GM21576 (cell line): Measurements from ENCODE around the gene SERINC5.
"Not testable (repeated sequence)": the region's sequence is repeated elsewhere in the genome, so short reads cannot be mapped to it uniquely, and the experiment has no call there.

Source experiments
- ATAC-seq: cut with Tn5 transposase; IDR thresholded peaks from one replicate; pipeline ENCODE4 v1.9.1; 2021; ENCODE audit warnings: mild to moderate bottlenecking, moderate library complexity; ENCODE audit not compliant: unreplicated experiment

Gene SERINC5

DNA sequence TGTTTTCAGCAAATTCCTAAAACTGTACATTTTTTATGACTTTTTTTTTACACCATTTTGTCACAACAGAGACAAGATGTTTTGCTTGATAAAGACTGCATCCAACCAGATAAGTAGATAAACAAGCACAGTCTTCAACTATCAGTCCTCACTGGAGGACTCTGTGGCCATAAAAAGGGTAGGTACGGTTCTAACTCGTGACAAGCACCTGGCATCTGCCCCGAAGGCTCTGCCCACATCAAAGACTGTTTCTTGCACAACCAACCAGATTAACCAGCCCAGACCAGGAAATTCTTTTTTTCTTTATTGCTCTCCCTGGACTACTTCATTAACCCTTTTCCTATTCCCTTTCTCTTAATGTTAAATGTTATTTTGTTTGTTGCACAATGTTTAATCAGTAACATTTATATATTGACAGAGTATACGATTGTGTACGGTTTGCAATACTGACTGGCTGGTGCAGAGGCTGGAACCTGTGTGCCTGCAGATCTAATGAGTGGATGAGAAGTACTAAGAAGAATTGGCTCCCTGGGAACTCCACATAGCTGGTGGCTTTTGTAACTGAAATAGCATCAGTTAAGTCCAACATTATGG, 74.1 kb downstream of the SERINC5 start:
- ATAC-seq, result no peak

DNA sequence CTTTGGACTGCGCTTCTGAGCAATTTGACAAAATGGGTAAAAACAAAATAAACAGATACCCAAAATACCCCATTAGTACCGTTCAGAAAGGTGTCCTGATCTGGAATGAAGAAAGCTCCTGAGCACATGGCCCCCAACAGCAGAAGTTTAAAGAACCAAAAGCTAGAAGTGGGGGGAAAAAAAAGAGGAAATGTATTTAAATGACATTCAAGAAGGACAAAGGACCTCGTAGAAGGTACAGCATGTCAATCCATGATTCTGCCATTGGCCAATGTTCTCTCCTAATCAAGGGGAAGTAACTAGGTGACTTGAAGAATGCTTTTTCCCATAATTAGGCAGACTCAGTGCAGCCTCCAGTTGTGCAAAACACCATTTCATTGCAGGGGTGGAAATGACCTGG, 78.6 kb downstream of the SERINC5 start:
- no peak for ATAC-seq

DNA sequence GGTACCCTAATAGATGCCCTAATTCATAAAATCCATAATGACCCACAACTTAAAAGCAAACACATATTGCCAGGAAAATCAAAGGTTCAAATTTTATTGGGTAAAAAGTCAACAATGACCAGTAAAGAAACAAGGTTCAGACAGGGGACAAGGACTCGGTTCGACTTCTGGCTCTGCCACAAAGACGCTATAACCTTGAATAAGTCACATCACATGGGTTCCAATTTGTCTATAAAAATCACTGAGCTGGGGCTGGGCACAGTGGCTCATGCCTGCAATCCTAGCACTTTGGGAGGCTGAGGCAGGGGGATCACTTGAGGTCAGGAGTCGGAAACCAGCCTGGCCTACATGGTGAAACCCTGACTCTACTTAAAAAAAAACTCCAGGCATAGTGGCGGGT, 80.5 kb downstream of the SERINC5 start:
- no peak for ATAC-seq

DNA sequence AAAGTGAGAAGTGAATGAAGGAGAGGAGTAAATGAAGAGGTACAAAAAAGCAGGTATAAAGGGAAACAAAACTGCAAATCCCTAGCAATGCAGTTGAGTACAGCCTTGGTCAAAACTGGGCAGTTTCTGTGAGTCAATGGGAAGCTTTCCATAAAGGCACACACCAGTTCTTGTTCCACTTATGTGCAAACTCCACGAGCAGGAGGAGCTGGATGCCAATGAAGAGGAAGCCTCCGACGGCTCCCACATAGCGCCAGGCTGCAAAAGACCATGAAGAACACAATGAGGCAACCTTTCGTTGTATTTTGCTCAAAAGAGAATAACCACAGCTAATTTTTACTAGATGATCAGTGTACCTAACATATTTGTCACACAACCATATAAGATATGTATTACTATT, 81.1 kb downstream of the SERINC5 start:
- no peak for ATAC-seq

DNA sequence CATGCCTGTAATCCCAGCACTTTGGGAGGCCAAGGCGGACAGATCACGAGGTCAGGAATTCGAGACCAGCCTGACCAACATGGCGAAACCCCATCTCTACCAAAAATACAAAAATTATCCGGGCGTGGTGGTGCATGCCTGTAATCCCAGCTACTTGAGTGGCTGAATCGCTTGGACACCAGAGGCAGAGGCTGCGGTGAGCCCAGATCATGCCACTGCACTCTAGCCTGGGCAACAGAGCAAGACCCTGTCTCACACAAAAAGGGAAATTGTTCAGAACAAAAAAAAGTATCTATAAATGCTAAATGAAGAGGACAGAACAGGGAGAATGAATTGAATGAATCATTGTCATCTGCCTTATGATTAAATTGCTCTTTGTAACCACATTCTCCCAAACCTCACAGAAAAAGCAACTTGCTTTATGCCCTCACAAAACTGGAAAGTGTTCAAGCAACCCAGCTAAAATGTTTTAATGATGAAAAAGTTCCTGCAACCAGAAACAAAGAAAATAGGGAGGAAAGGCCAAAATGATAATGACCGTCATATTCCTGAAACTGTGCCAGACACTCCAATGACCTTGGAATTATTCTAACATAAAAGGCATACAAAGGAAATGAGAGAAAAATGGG, 83.7 kb downstream of the SERINC5 start:
- ATAC-seq, result no peak

DNA sequence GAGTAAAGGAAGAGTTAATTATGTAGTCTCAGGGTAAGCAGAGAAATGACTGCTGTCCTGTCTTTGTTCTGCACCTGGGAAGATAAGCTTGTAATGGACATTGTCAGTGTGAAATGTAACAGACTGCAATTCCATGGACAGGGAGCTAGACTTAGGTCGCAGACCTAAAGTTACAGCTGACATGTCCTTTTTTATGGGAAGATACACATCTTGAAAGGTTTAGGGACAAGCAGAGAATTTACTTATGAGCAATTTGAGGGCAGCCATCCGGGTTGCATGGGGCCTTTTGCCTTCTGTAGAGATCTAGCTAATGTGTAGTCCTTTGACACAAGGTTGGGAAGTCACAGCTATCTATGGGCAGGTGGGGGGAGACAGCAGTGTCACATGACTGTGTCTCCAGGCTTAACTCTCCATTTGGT, 85.7 kb downstream of the SERINC5 start:
- ATAC-seq, result no peak

DNA sequence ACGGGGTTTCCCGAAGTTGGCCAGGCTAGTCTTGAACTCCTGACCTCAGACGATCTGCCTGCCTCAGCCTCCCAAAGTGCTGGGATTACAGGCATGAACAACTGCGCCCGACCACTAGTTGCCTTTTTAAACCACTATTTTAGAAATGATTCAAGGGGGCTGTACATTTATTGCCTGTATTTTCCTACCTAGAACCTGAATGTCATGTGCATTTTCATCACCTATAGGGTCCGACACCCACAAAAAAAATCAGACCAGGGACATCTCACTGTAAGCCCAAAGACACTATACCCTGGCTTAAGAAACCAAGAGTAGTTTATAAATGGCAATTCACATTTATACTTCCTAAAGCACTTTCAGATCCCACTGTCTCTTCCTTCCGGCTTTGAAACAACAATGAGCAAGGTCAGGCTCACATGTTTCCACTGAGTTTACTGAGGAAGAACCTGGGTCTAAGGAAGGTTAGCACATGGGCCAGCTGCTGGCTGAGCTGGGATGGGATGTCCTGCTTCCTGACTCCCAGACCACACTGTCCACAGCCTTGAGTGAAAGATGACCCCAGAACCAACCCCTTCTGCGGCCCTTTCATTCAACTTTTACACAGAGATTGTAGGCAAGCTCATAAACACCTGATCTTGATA, 87.3 kb downstream of the SERINC5 start:
- no peak for ATAC-seq

DNA sequence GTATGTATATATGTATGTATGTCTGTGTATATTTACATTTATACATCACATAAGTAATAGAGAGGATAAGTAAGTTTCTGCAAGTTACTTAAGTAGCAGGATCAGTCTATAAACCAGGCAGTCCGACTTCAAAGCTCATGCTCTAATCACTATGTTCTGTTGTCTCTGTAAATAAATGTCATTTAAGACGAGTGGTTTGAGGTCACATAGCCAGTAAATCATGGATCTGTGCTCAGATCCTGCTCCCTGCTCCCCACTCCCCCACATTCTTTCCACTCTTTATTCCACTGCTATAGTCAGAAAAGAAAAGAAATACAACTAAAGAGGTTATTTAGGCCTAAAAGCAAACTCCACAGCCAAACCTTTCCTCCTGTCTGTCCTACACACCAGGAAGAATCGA, 90.4 kb downstream of the SERINC5 start:
- no peak for ATAC-seq

DNA sequence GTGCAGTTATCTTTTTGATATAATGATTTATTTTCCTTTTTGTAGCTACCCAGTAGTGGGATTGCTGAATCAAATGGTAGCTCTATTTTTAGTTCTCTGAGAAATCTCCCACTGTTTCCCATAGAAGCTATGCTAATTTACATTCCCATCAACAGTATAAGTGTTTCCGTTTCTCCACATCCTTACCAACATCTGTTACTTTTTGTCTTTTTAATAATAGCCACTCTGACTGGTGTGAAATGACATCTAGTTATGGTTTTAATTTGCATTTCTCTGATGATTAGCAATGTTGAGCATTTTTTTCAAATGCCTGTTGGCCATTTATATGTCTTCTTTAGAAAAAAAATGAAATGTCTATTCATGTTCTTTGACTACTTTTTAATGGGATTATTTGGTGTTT, 94.7 kb downstream of the SERINC5 start:
- ATAC-seq, result no peak

DNA sequence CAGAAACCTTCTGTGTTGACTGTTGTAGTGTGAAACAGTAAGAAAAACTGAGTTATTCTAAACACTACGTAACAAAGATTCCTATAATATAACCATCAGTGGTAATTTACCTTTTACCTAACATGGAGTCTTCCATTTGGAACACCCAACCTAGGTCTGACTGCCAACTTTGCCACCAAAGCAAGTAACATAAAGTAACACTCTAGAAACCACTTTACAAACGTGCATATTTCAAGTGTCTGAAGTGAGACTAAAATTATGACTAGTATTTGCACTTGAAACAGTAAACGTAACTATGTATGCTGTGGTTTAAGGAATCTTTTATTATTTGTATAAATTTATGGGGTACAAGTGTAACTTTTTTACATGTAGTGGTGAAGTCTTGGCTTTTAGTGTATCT, 95.6 kb downstream of the SERINC5 start:
- ATAC-seq, result no peak

DNA sequence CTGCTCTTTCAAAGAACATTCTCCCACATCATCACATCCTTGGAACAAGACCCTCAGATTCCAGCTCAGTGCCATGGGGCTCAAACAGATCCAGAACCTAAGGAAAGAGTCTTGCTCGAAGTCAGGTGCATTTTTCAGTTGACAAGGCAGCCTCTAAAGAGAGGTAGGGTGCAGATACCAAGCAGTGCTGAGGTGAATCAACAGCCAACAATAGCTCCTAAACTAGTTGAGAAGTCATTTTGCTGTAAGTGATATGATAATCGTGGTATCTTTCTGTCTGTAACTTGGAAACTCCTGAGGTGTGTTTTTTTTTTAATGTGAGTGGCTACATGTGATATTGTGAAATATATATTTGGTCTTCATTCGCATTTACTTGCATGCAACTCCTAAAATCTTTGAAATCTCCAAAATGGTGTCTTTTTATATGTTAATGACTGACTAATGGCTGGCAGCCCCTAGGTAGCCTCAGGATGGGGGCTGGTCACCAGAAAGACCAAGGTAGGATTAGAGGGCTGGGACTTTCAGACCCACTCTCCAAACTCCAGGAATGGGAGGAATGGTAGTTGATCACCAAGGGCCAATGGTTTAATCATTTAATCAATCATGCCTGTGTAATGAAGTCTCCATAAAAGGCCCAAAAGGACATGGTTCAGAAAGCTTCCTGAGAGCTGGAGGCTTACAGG, 96.6 kb downstream of the SERINC5 start:
- ATAC-seq, result no peak

DNA sequence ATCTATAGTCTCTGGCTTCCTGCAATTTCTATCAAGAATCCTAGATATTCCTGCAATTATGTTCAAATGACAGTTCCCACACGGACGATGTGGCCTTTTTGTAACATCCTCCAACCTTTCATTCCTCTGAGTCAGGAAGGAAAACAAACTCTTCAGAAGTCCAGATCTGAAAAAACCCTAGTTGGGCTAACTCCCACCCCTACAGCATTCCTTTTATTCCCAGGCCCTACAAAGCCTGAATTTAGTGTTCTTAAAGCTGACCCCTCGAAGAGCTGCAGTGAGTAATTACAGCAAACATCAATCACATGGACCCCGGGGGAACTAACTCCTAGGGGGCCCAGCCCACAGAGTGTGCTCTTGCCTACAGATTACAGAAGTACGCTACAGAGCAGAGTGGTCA, 99.7 kb downstream of the SERINC5 start:
- no peak for ATAC-seq

DNA sequence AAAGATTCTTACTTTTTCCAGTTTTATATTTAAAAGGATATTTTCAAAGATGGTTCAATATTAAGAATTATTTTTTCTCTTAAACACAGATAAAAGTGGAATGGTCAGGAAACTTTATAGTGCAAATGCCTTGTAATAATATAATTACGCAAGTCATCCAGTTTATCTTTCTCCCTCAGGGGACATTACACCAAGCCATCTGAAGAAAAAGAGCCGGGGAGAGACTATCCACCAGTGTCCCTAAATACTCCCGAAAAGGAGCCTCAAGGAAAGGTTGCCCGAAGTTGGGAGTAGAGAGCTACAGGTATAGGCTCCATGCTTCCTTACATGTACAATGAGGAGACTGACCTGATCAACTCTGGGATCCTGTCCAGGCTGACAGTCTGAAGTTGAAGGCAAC, 101.1 kb downstream of the SERINC5 start:
- ATAC-seq, result no peak

DNA sequence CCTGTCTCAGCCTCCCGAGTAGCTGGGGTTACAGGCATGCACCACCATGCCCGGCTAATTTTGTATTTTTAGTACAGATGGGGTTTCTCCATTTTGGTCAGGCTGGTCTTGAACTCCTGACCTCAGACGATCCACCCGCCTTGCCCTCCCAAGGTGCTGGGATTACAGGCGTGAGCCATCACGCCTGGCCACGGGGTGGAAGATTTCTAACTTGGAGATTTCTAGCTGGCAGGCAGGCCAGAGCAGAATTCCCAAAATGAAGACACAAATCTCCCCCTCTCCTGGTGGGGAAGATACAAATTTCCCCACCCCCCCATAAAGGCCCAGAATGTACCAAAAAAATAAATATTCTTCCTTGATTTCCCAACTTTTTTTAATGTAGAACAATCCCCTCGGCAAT, 101.6 kb downstream of the SERINC5 start:
- not testable (repeated sequence) for ATAC-seq

DNA sequence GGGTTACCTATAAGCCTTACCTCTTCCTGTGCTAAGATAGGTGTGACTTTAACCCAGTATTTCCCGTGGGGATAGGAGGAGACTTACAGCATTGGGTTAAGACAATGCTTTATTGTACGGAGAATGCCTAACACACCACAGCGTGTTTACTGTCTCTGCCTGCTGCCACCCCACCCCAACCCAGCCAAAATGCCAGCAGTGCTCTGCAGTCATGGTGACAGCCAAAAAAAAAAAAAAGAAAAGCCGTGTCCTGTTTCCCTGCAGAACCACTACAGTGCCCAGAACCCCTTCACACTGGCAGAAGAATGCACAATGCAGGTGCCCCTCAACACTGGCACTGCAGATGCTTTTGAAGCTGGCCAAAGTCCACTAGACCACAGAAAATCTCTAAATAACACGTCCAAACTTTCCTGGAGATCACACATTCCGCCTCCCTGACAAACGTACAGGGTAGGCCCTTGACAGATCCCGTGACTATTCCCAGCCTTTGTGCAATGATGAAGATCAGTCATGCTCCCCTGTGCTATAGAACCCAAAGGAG, 102.2 kb downstream of the SERINC5 start:
- ATAC-seq, result no peak

DNA sequence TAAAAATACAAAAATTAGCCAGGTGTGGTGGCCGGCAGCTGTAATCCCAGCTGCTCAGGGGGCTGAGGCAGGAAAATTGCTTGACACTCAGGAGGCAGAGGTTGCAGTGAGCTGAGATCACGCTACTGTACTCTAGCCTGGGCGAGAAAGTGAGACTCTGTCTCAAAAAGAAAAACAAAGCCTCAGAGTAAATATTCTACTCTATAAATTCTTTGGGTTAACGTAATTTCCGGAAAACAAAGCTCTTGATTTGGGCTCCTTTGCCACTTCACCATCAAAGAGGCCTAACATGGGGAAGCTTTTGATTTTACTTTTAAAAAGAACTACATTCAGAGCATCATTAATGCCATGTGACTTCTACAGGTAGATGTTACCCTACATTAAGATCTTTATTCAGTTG, 103.1 kb downstream of the SERINC5 start:
- no peak for ATAC-seq

DNA sequence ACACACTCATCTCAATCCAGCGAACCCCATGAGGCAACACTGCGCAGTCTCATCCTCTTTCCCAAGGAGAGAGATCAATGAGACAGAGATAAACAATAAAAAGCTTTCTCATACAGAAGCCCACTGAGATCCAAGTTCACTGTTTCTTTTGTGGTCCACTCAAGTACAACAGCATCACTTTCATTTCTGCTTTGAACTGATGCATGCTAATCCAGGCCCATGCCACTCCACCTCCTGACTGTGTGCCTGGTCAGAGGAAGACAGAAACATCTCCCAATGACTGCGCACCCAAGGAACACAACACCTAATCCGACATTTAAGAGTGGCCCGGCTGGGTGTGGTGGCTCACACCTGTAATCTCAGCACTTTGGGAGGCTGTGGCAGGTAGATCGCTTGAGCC, 104.0 kb downstream of the SERINC5 start:
- no peak for ATAC-seq

DNA sequence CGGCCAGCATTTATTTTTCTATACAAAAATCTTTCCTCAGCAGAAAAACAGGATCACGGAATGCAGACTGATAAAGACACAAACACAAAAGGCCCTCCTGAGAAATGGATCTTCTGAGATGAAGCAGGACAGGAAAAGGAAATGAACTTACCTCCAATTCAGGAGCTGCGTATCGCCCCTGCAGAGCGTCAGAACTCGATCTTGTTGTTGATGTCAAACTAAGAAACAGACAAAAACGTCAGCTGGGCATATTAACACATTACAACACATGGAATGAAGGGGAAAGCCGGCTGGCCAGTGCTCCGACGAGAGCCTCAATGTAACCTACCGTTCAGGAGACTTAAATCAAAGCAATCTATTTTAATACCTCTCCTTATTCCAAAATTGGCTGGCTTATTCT, 105.1 kb downstream of the SERINC5 start:
- ATAC-seq, result no peak

DNA sequence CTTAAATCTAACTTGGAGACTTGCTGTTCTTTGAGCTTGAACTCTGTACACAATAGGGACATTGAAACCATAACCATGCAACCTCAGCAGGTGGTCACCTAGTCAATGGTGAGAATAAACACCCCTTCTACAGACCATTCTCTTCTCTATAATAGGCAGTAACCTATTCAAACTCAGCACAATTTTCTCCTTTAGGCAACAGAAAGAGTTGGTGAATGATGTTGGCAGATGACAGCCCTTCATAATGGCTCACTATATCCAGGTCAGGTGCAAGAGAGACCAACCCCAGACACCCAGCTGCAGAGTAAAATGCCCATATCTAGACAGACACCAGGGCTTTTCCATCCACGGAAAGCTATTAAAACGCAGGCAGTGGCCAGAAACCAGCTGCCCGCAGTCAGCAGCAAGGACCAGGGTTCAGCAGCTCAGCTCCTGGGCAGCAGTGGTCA, 106.7 kb downstream of the SERINC5 start:
- ATAC-seq, result no peak

DNA sequence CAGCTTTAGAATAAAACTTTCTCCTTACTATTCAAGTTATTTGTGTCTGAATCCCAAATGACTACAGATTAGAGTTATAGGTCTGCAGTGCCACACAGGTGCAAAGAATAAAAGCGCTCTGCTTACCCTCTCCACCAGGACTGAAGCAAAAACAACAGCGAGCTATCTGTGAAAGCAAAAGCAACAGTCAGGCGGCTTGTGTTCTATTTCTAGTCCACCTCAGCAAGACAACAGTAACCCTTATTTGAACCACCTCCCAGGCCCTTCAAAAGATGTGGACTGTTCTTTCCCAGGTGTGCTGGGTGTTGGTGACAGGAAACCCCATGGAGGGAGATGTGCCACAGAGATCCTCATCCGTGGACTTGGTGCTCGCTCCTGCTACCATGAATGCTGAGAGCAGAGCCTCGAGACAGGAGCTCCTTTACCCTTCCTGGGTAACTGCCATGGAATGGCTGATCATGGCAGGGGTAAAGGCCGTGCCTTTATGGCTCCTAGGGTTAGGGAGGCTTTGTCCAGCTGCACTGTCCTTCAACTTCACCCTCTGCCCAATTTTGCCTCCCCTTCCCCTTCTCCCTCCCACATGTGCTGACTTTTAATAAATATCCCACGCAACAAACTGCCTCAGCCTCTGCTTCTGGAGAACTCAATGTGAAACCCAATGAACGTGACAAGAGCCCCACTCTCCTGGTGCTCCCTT, 108.6 kb downstream of the SERINC5 start:
- no peak for ATAC-seq

DNA sequence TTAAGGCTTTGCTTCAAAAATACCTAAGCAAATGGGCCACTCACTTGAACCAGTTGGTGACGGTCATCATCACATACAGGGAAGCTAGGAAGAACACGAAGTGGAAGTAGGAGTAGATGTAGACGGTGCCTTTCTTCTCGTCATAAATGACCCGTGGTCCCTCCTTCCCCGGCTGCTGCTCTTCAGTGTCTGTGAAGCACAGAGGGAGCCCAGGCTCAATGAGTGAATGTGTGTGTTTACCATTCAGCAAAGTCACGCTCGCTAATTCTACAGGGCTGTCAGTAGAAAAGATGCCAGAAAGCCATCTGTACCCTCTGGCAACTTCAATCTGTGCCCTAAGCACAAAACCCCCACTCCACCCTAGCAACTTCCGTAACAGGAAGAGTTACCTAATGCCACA, 109.8 kb downstream of the SERINC5 start:
- ATAC-seq, result no peak
